ENCODE results near the gene PPP1R14C. TPM values are rescaled to one million over a fixed set of nuclear protein-coding genes. Genes with fewer than 3 reads are reported as not detected.

PPP1R14C gene
- polyA plus RNA-seq, 3 donors: 0.11 TPM; not detected in 2

GRCh38 chr6:150177259-150177951 lies 34.6 kb downstream of the PPP1R14C start:
- peaks cover 0 to 7% (median 1%) of the 10 kb centered on the region in 3 donors for H3K27me3 Mint-ChIP-seq (ENCODE audit: low read depth in 3 of 3)
- Histone ChIP-seq H3K9ac (ENCODE audit: insufficient read depth, low read length, poor library complexity, severe bottlenecking) (no peak overlapping the region), H3K79me2 (ENCODE audit: insufficient read depth, low read length) (no peaks in the 10 kb centered on the region), H4K20me1 (ENCODE audit: insufficient read depth, low read length) (no peaks in the 10 kb centered on the region), H3K9me3 (replicated peaks in 1 of 2; ENCODE audit: control insufficient read depth in 1 of 2, insufficient read depth in 1 of 2, low read length in 2 of 2) (no peaks in the 10 kb centered on the region), H3K4me1 (ENCODE audit: control insufficient read depth in 1 of 2, insufficient read depth in 2 of 2, low read length in 2 of 2) (no peaks in the 10 kb centered on the region), H3K4me3 (replicated peaks in 1 of 3; ENCODE audit: low read depth in 2 of 3, low read length in 3 of 3) (no peak overlapping the region), H2AFZ (ENCODE audit: insufficient read depth, low read depth, low read length, poor library complexity, severe bottlenecking) (no peak overlapping the region), H3K36me3 (replicated peaks in 1 of 2; ENCODE audit: control insufficient read depth in 1 of 2, insufficient read depth in 2 of 2, low read length in 2 of 2) (no peaks in the 10 kb centered on the region), H3K27ac (ENCODE audit: low read depth in 1 of 2, low read length in 2 of 2) (no peak overlapping the region), H3K4me2 (replicated peaks; ENCODE audit: extremely low read depth, low read length, poor library complexity, severe bottlenecking) (no peak overlapping the region), H3K27me3 (ENCODE audit: control insufficient read depth in 2 of 2, insufficient read depth in 2 of 2, low read length in 2 of 2) (no peaks in the 10 kb centered on the region)
- no peak overlapping the region for H3K4me3 Mint-ChIP-seq
- H3K36me3 Mint-ChIP-seq: no peaks in the 10 kb centered on the region
- TF ChIP-seq CTCF (IDR thresholded peaks at IDR 0.05): no peak
- no peaks in the 10 kb centered on the region for H3K4me1 Mint-ChIP-seq
- intact Hi-C loops (cut with micrococcal nuclease): no loop called here
- DNase-seq: no peak
- H3K9me3 Mint-ChIP-seq: peaks cover 0 to 2% (median 0%) of the 10 kb centered on the region in 7 donors
- H3K27ac Mint-ChIP-seq: no peak overlapping the region
- 93% methylated on average over 10 of the region's 11 CpGs for WGBS (ENCODE audit: insufficient coverage)

- no peak overlapping the region for H2AFZ ChIP-seq (ENCODE audit: insufficient read depth, low read depth, low read length, poor library complexity, severe bottlenecking)
- TF ChIP-seq CTCF (IDR thresholded peaks at IDR 0.05): no peak
- no peak overlapping the region for H3K4me3 ChIP-seq (replicated peaks in 1 of 3; ENCODE audit: low read depth in 2 of 3, low read length in 3 of 3)
- no peak overlapping the region for H3K4me2 ChIP-seq (replicated peaks; ENCODE audit: extremely low read depth, low read length, poor library complexity, severe bottlenecking)
- no peak for DNase-seq
- no peaks in the 10 kb centered on the region for H3K27me3 ChIP-seq (ENCODE audit: control insufficient read depth in 2 of 2, insufficient read depth in 2 of 2, low read length in 2 of 2)
- Mint-ChIP-seq H3K27ac (no peak overlapping the region), H3K4me3 (no peak overlapping the region), H3K9me3 (no peaks in the 10 kb centered on the region), H3K36me3 (no peaks in the 10 kb centered on the region), H3K4me1 (peaks cover 2% of the 10 kb centered on the region), H3K27me3 (ENCODE audit: low read depth in 3 of 3) (peaks cover 0 to 7% (median 1%) of the 10 kb centered on the region in 3 donors)
- H3K9me3 ChIP-seq (replicated peaks in 1 of 2; ENCODE audit: control insufficient read depth in 1 of 2, insufficient read depth in 1 of 2, low read length in 2 of 2): no peaks in the 10 kb centered on the region
- H3K9ac ChIP-seq (ENCODE audit: insufficient read depth, low read length, poor library complexity, severe bottlenecking): no peak overlapping the region
- 90% methylated on average over 7 of the region's 12 CpGs for WGBS (ENCODE audit: insufficient coverage)
- no peaks in the 10 kb centered on the region for H3K79me2 ChIP-seq (ENCODE audit: insufficient read depth, low read length)
- H4K20me1 ChIP-seq (ENCODE audit: insufficient read depth, low read length): no peaks in the 10 kb centered on the region
- peaks cover 3 to 4% of the 10 kb centered on the region in 2 donors for H3K4me1 ChIP-seq (ENCODE audit: control insufficient read depth in 1 of 2, insufficient read depth in 2 of 2, low read length in 2 of 2)
- no peak overlapping the region for H3K27ac ChIP-seq (ENCODE audit: low read depth in 1 of 2, low read length in 2 of 2)
- H3K36me3 ChIP-seq (replicated peaks in 1 of 2; ENCODE audit: control insufficient read depth in 1 of 2, insufficient read depth in 2 of 2, low read length in 2 of 2): no peaks in the 10 kb centered on the region
- intact Hi-C loops (cut with micrococcal nuclease): no loop called here
These were observed 35.2 kb downstream of the PPP1R14C start for GRCh38 chr6:150177952-150178520.
